HG02623 (cell line): ENCODE data around the gene S100A10.

ENCODE experiments used
- ATAC-seq: cut with Tn5 transposase; IDR thresholded peaks from one replicate; pipeline ENCODE4 v1.9.1; 2021; ENCODE audit warnings: moderate library complexity; ENCODE audit not compliant: unreplicated experiment

Gene S100A10

GRCh38 chr1:151993734-151994496 is at the start of gene S100A10:
Gene S100A10 (minus strand): TSS chr1:151993859. CDS start chr1:151986230, 7,629 bp downstream.
- ATAC-seq = no peak

GRCh38 chr1:152042030-152042429 is 48.4 kb upstream of the S100A10 start:
- ATAC-seq = no peak

- ATAC-seq = no peak
These were observed 46.2 kb upstream of the S100A10 start for GRCh38 chr1:152039886-152040285.

- no peak for ATAC-seq
These were observed 45.8 kb upstream of the S100A10 start for GRCh38 chr1:152039461-152039860.

- ATAC-seq = no peak
These were observed 45.2 kb upstream of the S100A10 start for GRCh38 chr1:152038871-152039270.

GRCh38 chr1:152036267-152037216 is 42.9 kb upstream of the S100A10 start, which contains the start of gene S100A11:
Gene S100A11 (minus strand): TSS chr1:152037004. CDS start chr1:152036915, 89 bp downstream.
- no peak for ATAC-seq

- ATAC-seq = no peak
These were observed 42.0 kb upstream of the S100A10 start for GRCh38 chr1:152035539-152036266.

GRCh38 chr1:152034654-152035538 is 41.2 kb upstream of the S100A10 start:
- ATAC-seq = peak; percentile 51

GRCh38 chr1:152034324-152034653 is 40.6 kb upstream of the S100A10 start:
- ATAC-seq = no peak

GRCh38 chr1:152029929-152030211 is 36.2 kb upstream of the S100A10 start:
- ATAC-seq = no peak

GRCh38 chr1:152029144-152029928 is 35.7 kb upstream of the S100A10 start:
- ATAC-seq = no peak

- no peak for ATAC-seq
These were observed 33.2 kb upstream of the S100A10 start for GRCh38 chr1:152026895-152027294.

GRCh38 chr1:152024223-152024622 is 30.6 kb upstream of the S100A10 start:
- ATAC-seq = no peak

GRCh38 chr1:152023221-152023620 is 29.6 kb upstream of the S100A10 start:
- ATAC-seq = no peak

GRCh38 chr1:152022474-152022873 is 28.8 kb upstream of the S100A10 start:
- ATAC-seq = no peak

GRCh38 chr1:152021569-152021968 is 27.9 kb upstream of the S100A10 start:
- no peak for ATAC-seq

- ATAC-seq = no peak
These were observed 27.2 kb upstream of the S100A10 start for GRCh38 chr1:152020849-152021248.

GRCh38 chr1:152018537-152018936 is 24.9 kb upstream of the S100A10 start:
- ATAC-seq = no peak

GRCh38 chr1:152015766-152016165 is 22.1 kb upstream of the S100A10 start:
- ATAC-seq = no peak

GRCh38 chr1:152014943-152015342 is 21.3 kb upstream of the S100A10 start:
- ATAC-seq = no peak
